CD14-positive monocyte (primary cell): ENCODE data around the gene CAPN13. TPM values are rescaled to one million over a fixed set of nuclear protein-coding genes. Genes with fewer than 3 reads are reported as not detected.
A peak's percentile ranks its signal among the peaks of the same experiment; 100 is the strongest.

ENCODE experiments used
- DNase-seq, 3 donors: peaks; one replicate each; pipeline ENCODE4 v3.0.0-alpha.2; 2011 to 2022
- H2AFZ ChIP-seq: 2 replicates; pipeline ENCODE4 v1.6.0; 2012; ENCODE audit warnings: mild to moderate bottlenecking, low read depth, low read length, inconsistent platforms; ENCODE audit not compliant: insufficient read depth, poor library complexity, severe bottlenecking
- H3K27ac ChIP-seq, 2 donors: 1 replicate in 1 of 2; 2 replicates in 1 of 2; pipeline ENCODE4 v1.5.1; 2012 to 2013; ENCODE audit warnings: low read length in 2 of 2, control low read depth in 1 of 2, inconsistent platforms in 1 of 2, low read depth in 1 of 2, mild to moderate bottlenecking in 1 of 2
- H3K27me3 ChIP-seq, 2 donors: one replicate each; pipeline versions ENCODE4 v1.6.0 to v1.6.1; 2011 to 2013; ENCODE audit warnings: low read length in 2 of 2; ENCODE audit not compliant: control insufficient read depth in 2 of 2, insufficient read depth in 2 of 2
- H3K36me3 ChIP-seq, 2 donors: replicated peaks in 1 of 2; 1 replicate in 1 of 2; 2 replicates in 1 of 2; pipeline versions ENCODE4 v1.5.1 to v1.6.1; 2012 to 2013; ENCODE audit warnings: low read length in 2 of 2, control low read depth in 1 of 2, inconsistent platforms in 1 of 2, mild to moderate bottlenecking in 1 of 2; ENCODE audit not compliant: insufficient read depth in 2 of 2, control insufficient read depth in 1 of 2
- H3K4me1 ChIP-seq, 2 donors: 1 replicate in 1 of 2; 2 replicates in 1 of 2; pipeline versions ENCODE4 v1.5.1 to v1.6.1; 2012 to 2013; ENCODE audit warnings: low read length in 2 of 2, control low read depth in 1 of 2, inconsistent platforms in 1 of 2, mild to moderate bottlenecking in 1 of 2, moderate library complexity in 1 of 2; ENCODE audit not compliant: insufficient read depth in 2 of 2, control insufficient read depth in 1 of 2
- H3K4me2 ChIP-seq: replicated peaks from 2 replicates; pipeline ENCODE3; 2012; ENCODE audit warnings: low read length, moderate library complexity, mild to moderate bottlenecking; ENCODE audit not compliant: poor library complexity, severe bottlenecking; ENCODE audit errors: extremely low read depth
- H3K4me3 ChIP-seq, 3 experiments: fragments of 200-600 bp in 1 of 3; sonication (generic) in 1 of 3; replicated peaks in 1 of 3; 1 replicate in 2 of 3; 2 replicates in 1 of 3; pipeline ENCODE4 v1.5.1; 2011 to 2013; ENCODE audit warnings: low read length in 3 of 3, mild to moderate bottlenecking in 3 of 3, control low read depth in 2 of 3, low read depth in 2 of 3, inconsistent platforms in 1 of 3, moderate library complexity in 1 of 3
- H3K79me2 ChIP-seq: 2 replicates; pipeline ENCODE4 v1.6.0; 2012; ENCODE audit warnings: mild to moderate bottlenecking, control low read depth, inconsistent platforms, low read length, moderate library complexity; ENCODE audit not compliant: insufficient read depth
- H3K9ac ChIP-seq: 2 replicates; pipeline ENCODE4 v1.6.0; 2017; ENCODE audit warnings: low read length, mild to moderate bottlenecking; ENCODE audit not compliant: insufficient read depth, poor library complexity, severe bottlenecking
- H3K9me3 ChIP-seq, 2 donors: replicated peaks in 1 of 2; 1 replicate in 1 of 2; 2 replicates in 1 of 2; pipeline versions ENCODE4 v1.5.1 to v1.6.1; 2012 to 2013; ENCODE audit warnings: low read length in 2 of 2, control low read depth in 1 of 2; ENCODE audit not compliant: control insufficient read depth in 1 of 2, insufficient read depth in 1 of 2
- H4K20me1 ChIP-seq: 2 replicates; pipeline ENCODE4 v1.6.0; 2012; ENCODE audit warnings: mild to moderate bottlenecking, low read length, control low read depth, moderate library complexity; ENCODE audit not compliant: insufficient read depth
- H3K27ac Mint-ChIP-seq, 7 donors: one replicate each; pipeline ENCODE4 v1.8.0; 2020; ENCODE audit warnings: mild to moderate bottlenecking in 7 of 7, mixed read lengths in 7 of 7, moderate library complexity in 6 of 7, inconsistent platforms in 2 of 7
- H3K27me3 Mint-ChIP-seq, 3 donors: one replicate each; pipeline ENCODE4 v1.8.0; 2021 to 2022; ENCODE audit warnings: low read depth in 3 of 3, mild to moderate bottlenecking in 3 of 3, mixed read lengths in 3 of 3, moderate library complexity in 3 of 3, inconsistent platforms in 1 of 3
- H3K36me3 Mint-ChIP-seq, 2 donors: one replicate each; pipeline ENCODE4 v1.8.0; 2020; ENCODE audit warnings: mixed read lengths in 2 of 2, inconsistent platforms in 1 of 2, mild to moderate bottlenecking in 1 of 2
- H3K4me1 Mint-ChIP-seq: one replicate; pipeline ENCODE4 v1.8.0; 2020; ENCODE audit warnings: mild to moderate bottlenecking, mixed read lengths
- H3K4me3 Mint-ChIP-seq, 2 donors: one replicate each; pipeline ENCODE4 v1.8.0; 2020; ENCODE audit warnings: mild to moderate bottlenecking in 2 of 2, mixed read lengths in 2 of 2, moderate library complexity in 1 of 2
- H3K9me3 Mint-ChIP-seq, 7 donors: one replicate each; pipeline ENCODE4 v1.8.0; 2020 to 2022; ENCODE audit warnings: mixed read lengths in 7 of 7, mild to moderate bottlenecking in 6 of 7, moderate library complexity in 6 of 7, inconsistent platforms in 2 of 7
- CTCF ChIP-seq: fragments of 200-600 bp; IDR thresholded peaks from one replicate; pipeline ENCODE4 v1.8.0; 2022; ENCODE audit warnings: antibody characterized with exemption, mild to moderate bottlenecking
- WGBS: methylation state at CpG from one replicate; pipeline ENCODE4 v1.1.5; 2013; ENCODE audit warnings: missing lambda C conversion rate; ENCODE audit not compliant: insufficient coverage; 5-methylcytosine and 5-hydroxymethylcytosine counted together
- intact Hi-C, 2 donors: fragments of 100-400 bp; cut with micrococcal nuclease; formaldehyde crosslinking; loops; one replicate each; pipeline versions ENCODE4 v1.15.0 to v1.15.1; 2023
- polyA plus RNA-seq, 3 donors: library from polyadenylated mRNA; depleted of rRNA in 1 of 3; unstranded in 2 of 3; stranded (reverse) in 1 of 3; fragments of 300-500 nt in 2 of 3; fragments of >200 nt in 1 of 3; fragmentation: Illumina TruSeq in 2 of 3; gene quantifications; 1 replicate in 2 of 3; 2 replicates in 1 of 3; pipeline ENCODE4 v1.2.3, GENCODE V29; 2012 to 2021

Gene CAPN13
- polyA plus RNA-seq, 3 donors: not detected

DNA sequence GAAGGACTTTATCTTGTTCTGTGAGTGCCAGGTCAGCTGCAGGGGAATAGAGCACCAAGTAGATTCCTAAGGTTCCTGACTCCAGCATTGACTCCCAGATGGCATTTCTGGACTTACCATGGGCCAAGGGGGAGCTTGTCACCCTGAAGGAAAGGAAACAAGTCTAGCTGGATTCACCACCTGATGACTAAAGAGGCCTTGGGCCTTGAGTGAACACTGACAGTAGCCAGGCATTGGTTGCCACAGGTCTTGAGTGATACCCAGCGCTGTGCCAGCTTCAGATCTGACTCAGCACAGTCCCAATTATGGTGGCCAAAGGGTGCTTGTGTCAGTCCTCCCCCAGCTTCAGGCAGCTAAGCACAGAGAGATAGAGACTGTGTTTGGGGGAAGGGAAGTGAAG is 40.1 kb upstream of the CAPN13 start:
- Histone ChIP-seq H3K9me3 (peaks cover 0 to 8% of the 10 kb centered on the region in 2 donors), H3K4me3 (no peak overlapping the region), H3K4me1 (no peaks in the 10 kb centered on the region), H3K36me3 (no peaks in the 10 kb centered on the region), H3K27me3 (no peaks in the 10 kb centered on the region), H3K27ac (no peak overlapping the region), H3K9ac (no peak overlapping the region), H4K20me1 (no peaks in the 10 kb centered on the region), H2AFZ (no peak overlapping the region), H3K4me2 (no peak overlapping the region), H3K79me2 (no peaks in the 10 kb centered on the region)
- intact Hi-C loops: no loop called here
- Mint-ChIP-seq H3K27me3 (peaks cover 0 to 4% (median 4%) of the 10 kb centered on the region in 3 donors), H3K36me3 (no peaks in the 10 kb centered on the region), H3K9me3 (peaks cover 10 to 20% (median 14%) of the 10 kb centered on the region in 7 donors), H3K4me3 (no peak overlapping the region), H3K4me1 (no peaks in the 10 kb centered on the region), H3K27ac (peak overlapping the region in 1 of 7 donors; percentile 40)
- no peak for TF ChIP-seq CTCF
- WGBS: 100% methylated on average over 1 of the region's 1 CpG
- no peak for DNase-seq

DNA sequence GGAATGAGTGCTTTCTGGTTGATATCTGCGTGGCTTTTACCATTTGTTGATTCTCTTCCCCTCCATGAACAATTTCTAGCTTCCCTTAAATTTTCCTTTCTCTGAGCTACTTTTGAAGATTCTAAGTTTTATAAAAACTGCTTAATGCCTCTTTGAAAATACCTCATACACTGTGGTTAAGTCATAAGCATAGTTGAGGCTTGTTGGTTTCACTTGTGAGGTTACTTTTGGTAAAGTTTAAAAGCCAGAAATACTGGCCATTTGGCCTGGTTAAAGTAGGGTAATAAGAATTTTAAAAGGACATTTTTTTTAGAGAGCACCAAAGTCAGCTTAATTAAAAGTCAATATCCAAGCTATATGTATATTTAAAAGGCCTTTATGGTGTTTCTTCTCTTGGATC is 21.3 kb upstream of the CAPN13 start:
- no peak overlapping the region for H3K4me3 ChIP-seq
- H3K4me1 ChIP-seq: no peaks in the 10 kb centered on the region
- Mint-ChIP-seq H3K36me3 (no peaks in the 10 kb centered on the region), H3K27ac (no peak overlapping the region), H3K4me3 (no peak overlapping the region), H3K9me3 (peaks cover 8 to 25% (median 23%) of the 10 kb centered on the region in 7 donors), H3K4me1 (no peaks in the 10 kb centered on the region), H3K27me3 (peaks cover 0 to 6% (median 2%) of the 10 kb centered on the region in 3 donors)
- no peak overlapping the region for H2AFZ ChIP-seq
- WGBS: 80% methylated on average over 1 of the region's 1 CpG
- H4K20me1 ChIP-seq: no peaks in the 10 kb centered on the region
- no peak for TF ChIP-seq CTCF
- no peak overlapping the region for H3K27ac ChIP-seq
- H3K36me3 ChIP-seq: no peaks in the 10 kb centered on the region
- no peak overlapping the region for H3K9ac ChIP-seq
- peaks cover 18 to 19% of the 10 kb centered on the region in 2 donors for H3K9me3 ChIP-seq
- intact Hi-C loops: no loop called here
- H3K27me3 ChIP-seq: no peaks in the 10 kb centered on the region
- H3K79me2 ChIP-seq: no peaks in the 10 kb centered on the region
- no peak for DNase-seq
- no peak overlapping the region for H3K4me2 ChIP-seq
